GM21529 (cell line): ENCODE results near the gene ZNF48.

Source experiments
- ATAC-seq: cut with Tn5 transposase; IDR thresholded peaks from one replicate; pipeline ENCODE4 v1.9.1; 2021; ENCODE audit not compliant: unreplicated experiment

ZNF48 gene

GRCh38 chr16:30434852-30435251 is 39.6 kb downstream of the ZNF48 start:
- no peak for ATAC-seq

- ATAC-seq: no peak
These were observed 42.4 kb downstream of the ZNF48 start for GRCh38 chr16:30437511-30438046.

- no peak for ATAC-seq
These were observed 43.6 kb downstream of the ZNF48 start for GRCh38 chr16:30438835-30439234.

- no peak for ATAC-seq
These were observed 44.6 kb downstream of the ZNF48 start for GRCh38 chr16:30439720-30440348.

- ATAC-seq: no peak
These were observed 48.4 kb downstream of the ZNF48 start for GRCh38 chr16:30443631-30444030.

GRCh38 chr16:30444231-30445148 is 49.3 kb downstream of the ZNF48 start:
- ATAC-seq: no peak

- peak; percentile 27 for ATAC-seq
These were observed 49.9 kb downstream of the ZNF48 start for GRCh38 chr16:30445149-30445407.

- peak; percentile 85 for ATAC-seq
These were observed 50.4 kb downstream of the ZNF48 start, which contains the start of gene SEPHS2 for GRCh38 chr16:30445408-30446202. Gene SEPHS2 (minus strand): TSS chr16:30445874. CDS start chr16:30445727, 147 bp downstream.

GRCh38 chr16:30446203-30446595 is 51.0 kb downstream of the ZNF48 start:
- no peak for ATAC-seq

- ATAC-seq: no peak
These were observed 52.4 kb downstream of the ZNF48 start for GRCh38 chr16:30447512-30448226.

GRCh38 chr16:30449116-30449435 is 53.9 kb downstream of the ZNF48 start:
- ATAC-seq: no peak
